Skin of body (tissue), 2 donors: Measurements from ENCODE around the gene GALNT16. TPM values are rescaled to one million over a fixed set of nuclear protein-coding genes. Genes with fewer than 3 reads are reported as not detected.
A peak's percentile ranks its signal among the peaks of the same experiment; 100 is the strongest.
"Not testable (repeated sequence)": the region's sequence is repeated elsewhere in the genome, so short reads cannot be mapped to it uniquely, and the experiment has no call there.

Source experiments
- DNase-seq: peaks from one replicate; lab custom pipeline; 2025; lab: John Stamatoyannopoulos, UW
- total RNA-seq: library from RNA; depleted of rRNA; stranded (reverse); fragments of >200 nt; gene quantifications from one replicate; pipeline ENCODE4 v1.2.3, GENCODE V29; 2014

GALNT16 gene
- total RNA-seq, 1 donor from 2014 or later = 18.1 TPM

GRCh38 chr14:69284170-69284569 lies 24.2 kb downstream of the GALNT16 start:
- no peak for DNase-seq

DNA sequence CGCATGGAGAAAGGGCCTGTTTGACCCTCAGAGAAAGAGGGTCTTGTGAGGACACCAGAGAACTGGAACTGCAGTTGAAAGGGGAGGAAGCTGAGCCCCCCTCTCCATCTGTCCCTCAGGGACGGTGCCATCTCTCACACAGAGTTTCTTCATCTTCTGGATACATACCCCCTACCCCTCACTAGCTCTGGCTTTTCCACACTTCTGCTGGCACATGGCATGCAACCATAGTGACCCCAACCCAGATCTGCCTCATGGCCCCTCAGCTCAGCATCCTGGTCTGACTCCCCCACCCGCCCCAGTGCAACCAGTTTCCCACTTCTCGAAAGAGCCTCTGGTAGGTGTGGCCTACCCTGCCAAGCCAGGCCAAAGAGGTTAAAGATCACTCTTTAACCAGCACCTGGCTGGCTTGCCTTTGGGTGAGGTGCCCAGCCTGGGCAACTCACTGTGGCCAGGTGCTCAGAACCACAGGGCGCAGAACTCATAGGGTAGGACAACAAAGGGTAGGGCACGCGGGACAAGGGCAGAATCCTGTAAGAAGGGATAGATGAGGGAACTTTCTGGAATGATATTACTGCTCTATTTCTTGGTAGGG lies 25.8 kb downstream of the GALNT16 start:
- no peak for DNase-seq

- no peak for DNase-seq
Measured at GRCh38 chr14:69287098-69288010, 27.4 kb downstream of the GALNT16 start.

DNA sequence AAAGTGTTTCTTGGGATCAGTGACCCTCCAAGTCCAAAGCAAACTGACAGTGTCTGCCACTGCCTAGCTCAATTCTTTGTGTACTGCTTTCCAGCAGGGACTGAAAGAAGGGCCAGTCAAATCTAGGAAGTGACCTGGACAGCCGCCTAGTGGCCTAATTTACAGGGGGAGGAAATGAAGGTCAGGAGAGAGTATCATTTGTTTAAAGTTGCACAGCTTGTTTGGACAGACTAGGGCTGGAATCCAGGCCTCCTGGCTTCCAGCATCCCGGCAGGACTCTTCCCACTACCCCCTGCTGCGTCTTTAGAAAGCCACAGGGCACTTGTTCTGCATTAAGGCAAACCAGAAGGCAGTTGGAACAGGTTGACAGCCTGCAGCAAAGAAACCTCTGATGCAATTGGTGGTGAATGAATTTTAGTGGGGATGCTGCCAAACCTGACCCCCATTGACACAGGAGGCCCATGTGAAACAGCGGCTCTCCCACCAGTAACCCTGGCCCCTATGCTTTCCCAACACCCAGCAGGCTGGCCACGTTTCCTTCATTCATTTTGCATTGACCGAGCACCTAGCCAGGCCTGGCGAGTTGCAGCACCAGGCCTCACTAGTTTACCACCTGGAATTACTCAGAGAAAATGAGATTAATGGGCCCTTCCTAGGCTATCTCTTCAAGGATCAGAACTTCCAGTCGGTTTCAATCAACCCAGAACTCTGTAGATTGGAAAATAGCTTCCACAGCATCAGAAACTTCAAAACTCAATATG lies 28.2 kb downstream of the GALNT16 start:
- no peak for DNase-seq

- DNase-seq = no peak
Measured at GRCh38 chr14:69288956-69289705, 29.2 kb downstream of the GALNT16 start.

DNA sequence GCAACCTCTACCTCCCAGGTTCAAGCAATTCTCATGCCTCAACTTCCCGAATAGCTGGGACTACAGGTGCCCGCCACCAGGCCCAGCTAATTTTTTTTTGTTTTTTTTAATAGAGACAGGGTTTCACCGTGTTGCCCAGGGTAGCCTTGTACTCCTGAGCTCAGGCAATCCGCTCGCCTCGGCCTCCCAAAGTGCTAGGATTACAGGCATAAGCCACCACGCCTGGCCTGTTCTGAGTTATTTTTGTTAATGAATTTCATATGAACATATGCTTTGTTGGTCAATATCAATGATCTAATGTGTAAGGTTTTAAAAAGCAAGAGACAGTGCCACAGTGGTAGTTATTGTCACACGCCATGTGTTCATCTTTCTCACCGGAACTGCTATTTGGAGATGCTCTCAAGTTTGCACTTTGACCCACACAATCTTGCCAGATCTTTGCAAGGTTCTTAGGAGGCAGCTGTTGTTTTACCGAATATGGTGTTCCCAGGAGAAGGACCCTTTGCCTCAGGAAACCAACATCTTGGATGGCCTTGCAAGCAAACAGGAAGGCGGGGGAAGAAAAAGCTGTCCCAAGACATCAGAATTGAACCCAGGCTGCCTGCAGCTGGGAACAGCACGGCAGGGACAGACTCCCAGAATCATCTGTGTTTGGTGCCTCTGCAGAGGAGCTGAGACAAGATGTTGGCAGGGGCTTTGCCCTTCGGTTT lies 30.0 kb downstream of the GALNT16 start:
- DNase-seq = peak; percentile 68

DNA sequence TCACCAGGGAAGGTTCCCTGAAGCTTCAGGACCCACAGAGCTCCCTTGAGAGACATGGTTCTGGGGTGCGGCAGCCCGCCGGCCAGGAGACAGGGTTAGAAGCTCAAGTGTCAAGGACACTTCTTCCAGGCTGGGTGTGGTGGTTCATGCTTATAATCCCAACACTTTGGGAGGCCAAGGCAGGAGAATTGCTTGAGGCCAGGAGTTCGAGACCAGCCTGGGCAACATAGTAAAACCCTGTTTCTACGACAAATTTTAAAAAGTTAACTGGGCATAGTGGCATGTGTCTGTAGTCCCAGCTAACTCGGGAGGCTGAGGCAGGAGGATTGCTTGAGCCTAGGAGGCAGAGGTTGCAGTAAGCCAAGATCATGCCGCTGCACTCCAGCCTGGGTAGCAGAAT lies 30.9 kb downstream of the GALNT16 start:
- not testable (repeated sequence) for DNase-seq

DNA sequence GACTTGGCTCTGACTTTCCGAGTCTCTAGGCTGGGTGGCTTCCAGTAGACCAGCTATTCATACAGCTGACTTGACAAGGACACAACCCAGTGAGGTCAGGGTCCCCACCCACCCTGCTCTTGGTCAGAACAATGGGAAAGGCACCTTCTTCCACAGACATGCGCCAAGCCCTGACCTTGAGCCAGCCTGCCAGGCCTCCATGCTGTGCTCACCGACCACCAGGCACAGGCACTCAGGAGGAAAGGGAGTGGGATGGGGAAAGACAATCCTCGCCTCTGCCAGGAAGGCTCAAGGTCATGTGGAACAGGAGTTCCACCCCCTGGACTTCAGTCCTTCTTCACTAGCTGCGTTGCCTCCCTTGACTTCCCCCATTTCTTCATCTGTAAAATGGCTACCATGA lies 31.4 kb downstream of the GALNT16 start:
- DNase-seq = no peak

DNA sequence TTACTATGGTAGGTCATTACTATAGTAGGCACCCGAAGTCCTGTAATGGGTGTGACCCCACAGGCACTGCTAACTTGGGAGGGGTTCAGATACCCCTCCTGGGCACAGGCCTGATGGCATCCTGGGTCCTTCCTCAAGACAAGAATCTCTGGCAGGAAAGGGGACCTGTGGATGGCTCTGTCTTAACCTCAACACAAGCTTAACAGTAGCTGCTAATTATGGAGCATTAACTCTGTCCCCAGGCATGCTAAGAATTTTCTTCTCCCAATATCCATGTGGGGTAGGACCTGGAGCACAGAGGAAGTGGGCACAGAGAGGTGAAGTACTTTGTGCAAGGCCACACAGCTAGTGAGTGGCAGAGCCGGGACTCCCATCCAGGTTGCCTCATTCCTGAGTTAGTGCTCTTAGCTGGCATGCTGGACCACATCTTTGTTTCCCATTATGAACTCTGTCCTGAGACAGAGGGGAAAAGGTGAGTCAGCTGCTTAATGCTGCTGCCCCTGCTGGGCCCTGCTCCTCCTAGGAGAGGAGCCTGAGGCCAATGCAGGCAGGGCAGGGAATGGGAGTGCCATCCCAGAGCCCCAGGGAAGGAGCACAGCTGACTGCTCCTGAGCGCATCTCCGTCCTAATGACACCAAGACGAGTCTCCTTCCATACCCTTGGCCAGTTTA lies 32.1 kb downstream of the GALNT16 start:
- no peak for DNase-seq

- DNase-seq = no peak
Measured at GRCh38 chr14:69298131-69299071, 38.4 kb downstream of the GALNT16 start.

DNA sequence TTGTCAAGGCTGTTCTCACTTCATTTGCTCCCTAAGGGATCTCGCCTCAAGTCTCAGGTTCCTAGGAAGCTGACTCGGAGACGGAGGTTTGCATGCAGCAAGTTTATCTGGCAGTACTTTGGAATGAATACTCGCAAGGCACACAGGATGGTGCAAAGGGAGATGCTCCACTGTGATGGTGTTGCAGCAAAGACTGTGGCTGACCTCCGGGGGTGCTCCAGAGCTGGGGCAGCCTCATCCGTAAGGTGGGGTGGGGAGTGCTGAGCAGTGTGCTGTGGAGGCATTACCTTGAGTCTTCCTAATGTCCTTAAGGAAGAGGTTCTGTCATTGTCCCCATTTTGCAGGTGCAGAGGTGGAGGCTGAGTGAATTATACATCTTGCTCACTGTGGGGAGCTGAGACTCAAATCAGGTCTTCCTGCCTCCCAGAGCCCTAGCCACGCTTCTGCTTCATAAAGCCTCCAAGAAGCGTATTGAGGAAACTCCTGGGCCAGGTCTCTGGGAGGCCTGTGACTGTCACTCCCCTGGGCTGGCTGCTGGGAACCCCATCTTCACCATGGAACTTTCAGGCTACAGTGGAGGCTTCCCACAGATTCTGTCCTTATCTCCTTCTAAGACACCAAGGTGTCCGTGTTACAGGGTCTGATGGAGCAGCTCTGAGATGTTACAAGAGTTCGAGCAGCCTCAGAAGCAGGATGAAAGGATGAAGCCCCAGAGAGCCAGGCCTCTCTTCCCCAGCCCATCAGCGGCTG lies 39.5 kb downstream of the GALNT16 start:
- DNase-seq = no peak

DNA sequence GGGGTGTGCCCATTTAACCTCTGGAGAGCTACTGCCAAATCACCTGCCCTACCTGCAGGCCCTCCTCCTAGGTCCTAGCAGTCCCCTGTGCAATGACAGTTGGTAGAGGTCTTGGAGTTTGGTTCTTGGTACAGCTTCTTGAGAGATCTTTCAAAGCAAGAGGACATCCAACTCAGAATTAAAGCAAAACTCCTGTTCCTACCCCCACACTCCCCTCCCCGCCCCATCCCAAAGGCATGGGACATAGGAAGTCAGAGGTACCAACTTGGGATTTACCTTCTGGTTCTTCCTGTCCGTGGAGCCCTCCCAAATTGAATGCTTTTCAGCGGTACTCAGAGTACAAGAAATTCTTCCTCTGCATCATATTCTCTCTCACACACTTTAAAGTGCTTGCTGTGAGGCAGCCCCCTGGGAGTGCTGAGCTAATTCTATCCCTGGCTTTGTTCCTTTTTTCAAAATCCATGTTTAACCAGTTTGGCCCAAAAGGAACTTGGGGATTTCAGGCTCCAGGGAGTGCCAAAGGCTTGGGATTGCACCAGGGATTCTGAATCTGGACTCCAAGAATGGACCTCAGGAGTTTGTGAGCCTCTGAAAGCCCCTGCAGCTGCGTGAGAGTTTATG lies 40.8 kb downstream of the GALNT16 start:
- DNase-seq = no peak

DNA sequence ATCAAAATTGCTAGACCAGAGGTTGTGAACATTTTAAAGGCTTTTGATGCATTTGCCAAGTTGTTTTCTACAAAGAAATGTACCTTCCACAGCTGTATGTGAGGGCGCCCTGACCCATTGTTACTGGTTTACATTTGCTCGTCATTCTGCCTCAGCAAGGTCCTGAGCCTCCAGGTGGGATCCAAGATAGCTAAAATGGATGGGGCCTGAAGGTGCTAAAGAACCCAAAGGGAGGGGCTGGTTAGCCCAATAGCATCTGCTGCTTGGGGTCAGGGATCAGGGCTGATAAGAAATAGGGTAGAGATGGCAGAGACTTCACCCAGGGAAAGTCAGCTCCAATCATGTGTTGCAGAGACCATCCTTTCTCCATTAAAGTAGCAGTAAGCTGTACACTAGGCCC lies 43.1 kb downstream of the GALNT16 start:
- DNase-seq = no peak

GRCh38 chr14:69312608-69313007 lies 52.6 kb downstream of the GALNT16 start:
- no peak for DNase-seq

- DNase-seq = no peak
Measured at GRCh38 chr14:69313176-69313575, 53.2 kb downstream of the GALNT16 start.

GRCh38 chr14:69314327-69314726 lies 54.4 kb downstream of the GALNT16 start:
- no peak for DNase-seq

DNA sequence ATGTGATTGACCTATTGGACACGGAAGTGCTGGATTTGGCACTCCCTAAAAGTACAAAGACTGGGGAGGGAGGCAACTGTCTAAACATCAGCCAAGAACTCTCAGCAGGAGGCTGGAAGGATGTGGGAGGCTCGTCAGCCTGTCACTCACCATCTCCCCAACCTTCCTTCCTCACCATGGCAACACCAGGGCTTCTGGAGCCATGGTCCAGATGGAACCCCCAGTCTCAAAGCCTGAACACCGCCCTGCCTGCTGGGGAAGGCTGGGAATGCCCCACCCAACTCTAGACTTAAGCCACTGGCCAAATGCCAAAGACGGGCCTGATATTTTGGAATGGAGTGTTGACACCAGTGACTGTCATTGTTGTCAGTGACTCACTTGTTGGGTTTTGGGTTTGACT lies 55.3 kb downstream of the GALNT16 start:
- DNase-seq = no peak
